Sciatic nerve (tissue), 2 donors: ENCODE data around the gene PRKAR1B. TPM values are rescaled to one million over a fixed set of nuclear protein-coding genes. Genes with fewer than 3 reads are reported as not detected.

Source experiments
- ATAC-seq: fragments of 200-7000 bp; cut with Tn5 transposase; one replicate; pipeline ENCODE4 v1.9.1; 2020; ENCODE audit warnings: mild to moderate bottlenecking, moderate library complexity
- DNase-seq: peaks from one replicate; pipeline ENCODE4 v3.0.0-alpha.2; 2020; ENCODE audit warnings: low spot score
- intact Hi-C: fragments of 100-400 bp; cut with DNase I; formaldehyde crosslinking; loops from one replicate; pipeline ENCODE4 v1.14.2; 2022
- total RNA-seq: library from RNA; stranded (reverse); fragmentation: NEBNext Ultra II Directional; extraction: Animal tissue kit (Norgen Biotek cat#: 25700); gene quantifications from one replicate; pipeline ENCODE4 v1.2.1, GENCODE V29; 2021
- donor health status: DM: no; HTN: no; CAD: no.
- donor health status: DM: no; HTN: no; CAD: no.

PRKAR1B gene
- total RNA-seq, 1 donor from 2014 or later = 11.1 TPM

DNA sequence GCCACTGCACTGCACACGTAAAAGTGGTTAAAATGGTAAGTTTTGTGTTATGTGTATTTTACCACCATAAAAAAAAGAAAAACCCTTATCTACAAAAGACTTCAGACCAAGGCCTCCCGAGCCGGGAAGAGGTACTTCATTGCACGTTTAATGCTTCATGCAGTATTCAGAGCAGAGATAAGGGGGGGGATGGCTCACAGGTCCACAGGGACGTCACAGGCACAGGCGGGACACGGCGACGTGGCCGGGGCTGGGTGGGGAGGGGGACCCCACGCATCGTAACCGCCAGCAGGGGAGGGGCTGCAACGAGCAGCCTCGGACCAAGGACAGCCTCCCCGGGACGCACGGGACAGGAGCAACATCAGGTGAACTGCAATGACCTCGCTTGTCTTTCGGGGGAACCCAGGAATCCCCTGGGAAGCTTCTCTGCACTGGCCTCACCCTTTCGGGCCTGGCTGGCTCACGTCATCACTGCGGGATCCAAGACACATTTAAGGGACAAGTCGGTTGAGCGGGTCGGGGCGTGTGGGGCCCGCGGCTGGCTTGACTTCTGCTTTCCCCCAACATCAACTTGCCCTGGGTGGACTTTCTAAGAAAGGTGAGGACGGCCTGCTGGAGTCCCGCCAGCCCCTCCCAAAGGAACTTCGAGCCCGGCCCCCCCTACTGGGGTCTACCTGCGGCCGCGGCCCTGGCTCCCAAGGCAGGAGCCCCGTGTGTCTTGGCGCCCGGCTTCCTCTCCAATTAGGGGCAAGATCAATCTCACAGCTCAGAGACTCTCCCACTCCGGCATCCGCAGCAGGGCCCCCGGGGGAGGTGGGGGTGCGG, 177.8 kb downstream of the PRKAR1B start:
- ATAC-seq (no peak), DNase-seq (no peak)
- intact Hi-C loops = no loop called here

DNA sequence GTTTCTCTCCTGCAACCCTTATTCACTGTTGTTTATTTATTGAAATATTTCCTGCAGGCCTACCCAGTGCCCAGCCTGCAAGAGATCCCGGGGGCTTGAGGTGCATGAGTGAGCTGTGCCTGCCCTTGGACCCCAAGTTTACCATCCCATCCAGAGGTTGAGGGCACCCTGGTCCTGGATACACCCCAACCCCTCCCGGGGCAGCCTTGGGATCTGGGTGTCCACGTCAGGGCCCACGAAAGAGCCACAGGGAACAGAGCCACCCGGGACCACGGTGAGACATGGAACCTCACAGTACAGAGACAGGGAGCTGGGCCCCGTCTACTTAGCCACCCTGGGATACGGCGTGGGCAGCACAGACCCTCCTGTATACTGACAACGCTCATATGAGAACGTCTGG, 178.7 kb downstream of the PRKAR1B start:
- intact Hi-C loops = no loop called here
- ATAC-seq = no peak
- DNase-seq = no peak

DNA sequence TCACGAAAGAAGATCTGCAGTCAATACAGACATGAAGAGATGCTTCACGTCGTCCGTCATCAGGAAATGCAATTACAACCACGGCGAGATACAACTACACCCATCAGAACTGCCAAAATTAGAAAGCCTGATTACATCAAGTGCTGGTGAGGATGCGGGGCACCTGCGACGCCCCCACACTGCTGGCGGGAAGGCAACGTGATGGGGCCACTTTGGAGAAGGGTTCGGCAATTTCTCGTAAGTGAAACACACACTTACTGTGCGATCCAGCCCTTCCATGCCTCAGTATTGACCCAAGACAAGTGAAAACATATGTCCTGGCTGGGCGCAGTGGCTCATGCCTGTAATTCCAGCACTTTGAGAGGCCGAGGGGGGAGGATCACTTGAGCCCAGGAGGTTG, 181.6 kb downstream of the PRKAR1B start:
- ATAC-seq (no peak), DNase-seq (no peak)
- intact Hi-C loops = no loop called here

DNA sequence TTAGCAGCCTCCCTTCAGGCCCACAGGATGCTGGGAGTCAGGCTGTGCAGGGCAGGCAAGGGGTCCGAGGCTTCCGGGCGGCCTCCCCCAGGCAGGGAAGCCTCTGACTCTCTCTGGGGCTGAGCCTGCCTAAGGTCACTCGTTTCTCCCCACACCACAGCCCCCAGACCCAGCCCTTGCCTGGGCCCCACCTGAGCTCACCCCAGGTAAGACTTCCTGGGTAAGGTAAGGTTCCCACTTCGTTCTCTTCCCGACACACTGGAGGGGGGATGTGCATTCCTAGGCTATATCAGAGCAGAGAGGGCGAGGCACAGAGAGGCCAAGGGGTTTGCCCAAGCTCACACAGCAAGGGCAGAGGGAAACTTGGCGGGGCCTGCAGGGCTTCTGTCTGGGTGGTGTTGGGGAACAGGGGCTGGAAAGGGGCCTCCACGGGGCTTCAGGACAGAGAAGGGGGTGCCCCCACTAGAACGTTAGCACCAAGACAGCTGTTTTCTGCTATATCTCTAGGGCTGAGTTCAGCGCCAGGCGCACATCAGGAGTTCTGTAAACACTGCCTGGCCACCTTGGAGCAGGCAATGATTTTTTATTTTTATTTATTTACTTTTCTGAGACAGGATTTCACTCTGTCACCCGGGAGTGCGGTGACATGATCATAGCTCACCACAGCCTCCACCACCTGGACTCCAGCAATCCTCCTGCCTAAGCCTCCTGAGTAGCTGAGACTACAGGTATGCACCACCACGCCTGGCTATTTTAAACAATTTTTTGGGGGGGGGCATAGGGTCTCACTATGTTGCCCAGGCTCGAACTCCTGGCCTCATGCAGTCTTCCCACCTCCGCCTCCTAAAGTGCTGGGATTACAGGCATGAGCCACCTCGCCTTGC, 182.5 kb downstream of the PRKAR1B start:
- intact Hi-C loops = no loop called here
- ATAC-seq = no peak

DNA sequence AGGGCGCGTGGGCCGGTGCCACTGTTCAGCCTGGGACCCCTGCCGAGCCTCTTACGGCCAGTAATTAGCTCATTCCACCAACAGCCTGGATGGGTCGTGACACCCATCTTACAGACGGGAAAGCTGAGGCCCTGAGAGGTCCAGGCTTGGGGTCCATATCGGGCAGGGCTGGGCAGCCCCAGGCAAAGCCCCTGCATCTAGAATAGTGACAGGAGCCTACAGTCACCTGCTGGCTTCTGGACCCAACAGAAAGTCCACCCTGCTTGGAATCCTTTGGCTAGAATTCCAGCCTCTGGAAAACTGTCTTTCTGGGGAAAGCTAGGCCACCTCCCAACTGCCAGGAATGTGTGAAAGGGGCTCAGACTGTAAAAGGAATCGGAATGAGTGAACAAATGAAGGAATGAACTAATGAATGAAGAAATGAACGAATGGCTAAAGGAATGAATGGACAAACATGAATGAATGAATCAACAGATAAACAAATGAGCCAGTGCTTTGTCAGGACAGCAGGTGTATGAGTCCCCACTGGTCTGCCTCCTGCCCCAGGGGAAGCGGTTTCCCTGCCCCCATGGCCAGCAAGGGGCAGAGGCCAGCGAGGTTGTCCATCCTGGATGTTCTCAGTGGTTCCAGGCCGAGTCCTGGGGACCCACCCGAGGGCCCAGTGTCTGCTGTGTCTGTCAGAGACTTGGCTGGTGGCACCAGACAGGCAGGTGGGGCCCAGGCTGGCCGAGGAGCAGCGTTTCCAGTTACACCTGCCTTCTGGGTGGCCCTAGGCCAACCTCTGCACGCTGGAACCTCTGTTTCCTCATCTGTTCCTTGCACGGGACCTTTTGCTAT, 183.4 kb downstream of the PRKAR1B start:
- intact Hi-C loops = no loop called here
- ATAC-seq (no peak), DNase-seq (no peak)

More for the DNA sequence above, 182.5 kb downstream of the PRKAR1B start:
- DNase-seq = no peak

DNA sequence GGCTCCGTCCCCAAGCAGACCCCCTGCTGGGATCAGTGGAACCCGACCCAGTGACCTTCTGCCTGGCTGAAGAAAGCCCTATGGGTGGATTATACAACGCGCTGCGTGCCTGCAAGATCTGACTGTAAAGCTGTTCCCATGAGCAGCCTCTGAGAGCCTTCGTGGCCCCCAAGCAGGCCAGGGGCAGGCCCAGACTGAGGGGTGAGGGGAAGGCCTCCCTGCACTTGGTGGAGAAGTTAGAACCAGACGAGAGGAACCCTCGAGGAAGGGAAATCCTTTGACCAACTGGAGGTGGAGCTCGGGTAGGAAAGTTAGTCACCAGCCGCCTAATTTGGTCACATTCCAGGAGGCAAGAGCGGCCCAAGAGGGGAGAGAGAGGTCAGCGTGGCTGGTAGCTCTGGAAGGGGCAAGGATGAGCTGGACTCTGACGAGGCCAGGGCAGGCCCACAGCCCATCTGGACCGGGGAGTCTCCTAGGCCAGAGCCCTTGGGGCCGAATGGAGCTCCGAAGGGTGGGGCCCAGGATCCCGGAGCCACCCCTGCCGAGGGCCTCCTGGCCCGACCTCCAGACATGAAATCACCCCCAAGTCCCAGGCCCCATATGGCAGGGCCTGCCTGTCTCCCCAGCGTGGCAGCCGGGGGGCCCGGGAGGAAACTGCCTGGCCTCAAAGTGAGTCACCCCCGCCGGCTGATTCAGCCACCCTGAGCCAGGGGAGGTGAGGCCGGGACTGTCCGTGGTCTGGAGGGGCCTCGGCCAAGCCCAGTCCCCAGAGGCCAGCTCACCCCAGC, 184.2 kb downstream of the PRKAR1B start:
- no peak for DNase-seq
- intact Hi-C loops = no loop called here

DNA sequence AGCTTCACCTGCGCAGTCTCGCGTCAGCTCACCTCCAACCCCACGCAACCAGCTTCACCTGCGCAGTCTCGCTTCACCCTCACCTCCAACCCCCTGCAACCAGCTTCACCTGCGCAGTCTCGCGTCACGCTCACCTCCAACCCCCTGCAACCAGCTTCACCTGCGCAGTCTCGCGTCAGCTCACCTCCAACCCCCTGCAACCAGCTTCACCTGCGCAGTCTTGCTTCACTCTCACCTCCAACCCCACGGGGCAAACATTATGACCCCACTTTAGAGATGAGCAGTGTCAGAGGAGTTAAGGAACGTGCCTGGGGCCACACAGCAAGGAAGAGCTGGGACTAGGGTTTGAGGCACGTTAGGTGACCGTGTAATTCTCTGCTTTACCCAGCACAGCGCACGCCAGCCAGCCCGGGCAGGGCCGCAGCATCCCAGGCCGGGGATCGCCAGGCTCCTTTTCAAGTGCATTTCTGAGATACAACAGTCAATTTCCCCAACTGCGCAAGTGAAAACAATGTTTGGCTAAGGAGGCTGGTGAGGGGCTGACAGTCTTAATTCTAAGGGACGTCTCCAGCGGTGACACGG, 184.9 kb downstream of the PRKAR1B start:
- ATAC-seq = no peak
- no peak for DNase-seq
- intact Hi-C loops = no loop called here

More for the DNA sequence above, 184.2 kb downstream of the PRKAR1B start:
- ATAC-seq = peak; percentile 31

DNA sequence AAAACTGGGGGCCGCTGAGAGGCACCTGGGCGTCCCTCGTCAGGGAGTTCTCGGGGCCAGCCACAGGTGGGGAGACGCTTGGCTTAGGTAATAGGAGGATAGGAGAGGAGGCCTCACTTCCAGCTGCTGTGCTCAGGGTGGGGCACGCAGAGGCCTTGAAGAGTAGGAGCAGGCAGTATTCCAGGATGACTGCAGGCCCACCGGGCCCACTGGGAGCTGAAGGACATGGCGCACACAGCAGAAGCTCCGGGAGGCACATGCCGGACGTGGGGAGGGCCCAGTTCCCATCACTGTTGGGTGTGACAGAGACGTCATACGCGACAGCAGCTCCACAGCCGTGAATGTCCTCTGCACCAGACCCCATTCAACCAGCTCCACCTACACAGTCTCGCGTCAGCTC, 185.4 kb downstream of the PRKAR1B start:
- no peak for DNase-seq
- no peak for ATAC-seq
- intact Hi-C loops = no loop called here

DNA sequence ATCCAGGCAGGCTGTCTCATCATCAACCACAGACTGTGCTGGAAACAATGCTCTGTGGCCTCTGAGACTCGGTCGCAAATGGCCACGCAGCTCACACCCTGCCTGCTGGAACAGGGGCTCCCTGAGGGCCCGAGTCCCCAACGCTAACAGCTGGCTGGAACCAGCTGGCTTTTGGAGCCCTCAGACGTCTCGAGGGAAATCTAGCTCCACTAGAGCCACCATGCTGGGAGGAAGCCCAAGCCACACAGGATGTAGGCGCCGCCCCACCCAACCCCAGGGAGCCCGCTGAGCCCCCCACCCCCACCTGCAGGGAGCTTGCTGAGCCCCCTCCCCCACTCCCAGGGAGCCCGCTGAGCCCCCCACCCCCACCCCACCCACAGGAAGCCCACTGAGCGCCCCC, 186.1 kb downstream of the PRKAR1B start:
- DNase-seq (no peak), ATAC-seq (no peak)
- intact Hi-C loops = no loop called here

DNA sequence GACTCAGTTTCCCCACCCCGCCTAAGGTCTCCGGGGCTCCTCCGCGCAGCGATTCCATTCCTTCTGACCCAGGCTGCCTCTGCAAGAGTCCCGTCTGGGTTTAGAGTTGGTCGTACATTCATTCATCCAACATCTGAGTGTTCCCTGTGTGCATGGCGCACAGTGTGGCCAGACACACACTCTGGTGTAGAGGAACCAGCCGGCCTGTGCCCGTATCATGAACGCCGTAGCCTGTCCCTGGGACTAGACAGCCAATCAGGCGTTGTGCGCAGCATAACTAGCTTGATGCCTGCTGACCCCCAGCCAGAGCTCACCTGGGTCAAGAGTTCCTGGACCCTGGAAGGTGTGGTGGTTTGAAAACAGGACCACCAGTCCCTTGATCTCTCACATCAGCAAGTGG, 186.5 kb downstream of the PRKAR1B start:
- ATAC-seq (no peak), DNase-seq (no peak)
- intact Hi-C loops = no loop called here

DNA sequence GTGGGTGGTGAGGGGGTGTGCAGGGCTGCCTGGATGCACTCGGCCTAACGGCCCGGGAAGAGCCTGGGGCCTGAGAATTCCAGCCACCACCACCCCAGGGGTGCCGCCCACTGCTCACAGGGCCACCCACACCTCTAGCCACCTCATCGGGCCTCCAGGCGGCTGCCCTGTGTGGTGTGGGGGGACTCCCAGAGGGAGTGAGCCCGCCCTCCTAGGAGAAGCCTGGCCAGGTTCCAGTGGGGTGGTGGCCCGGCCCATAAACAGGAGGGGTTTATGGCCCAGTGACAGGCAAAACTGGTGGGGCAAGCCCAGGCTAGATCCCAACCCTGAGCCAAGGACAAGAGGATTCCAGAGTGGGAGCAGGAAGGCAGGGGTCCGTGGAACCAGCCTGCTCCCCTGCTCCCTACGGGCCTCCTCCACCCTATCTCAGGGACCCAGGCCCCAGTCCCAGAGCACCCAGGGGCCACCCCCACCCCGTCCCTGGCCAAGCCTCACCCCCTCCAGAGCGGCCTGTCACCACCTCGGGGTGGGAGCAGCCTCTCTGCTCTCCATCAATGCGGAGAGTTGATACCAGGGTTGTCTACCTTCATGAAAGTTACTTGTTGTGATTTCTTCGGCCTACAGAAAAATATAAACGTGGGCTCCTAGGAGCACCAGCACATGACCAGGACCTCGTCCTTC, 187.2 kb downstream of the PRKAR1B start:
- no peak for DNase-seq

DNA sequence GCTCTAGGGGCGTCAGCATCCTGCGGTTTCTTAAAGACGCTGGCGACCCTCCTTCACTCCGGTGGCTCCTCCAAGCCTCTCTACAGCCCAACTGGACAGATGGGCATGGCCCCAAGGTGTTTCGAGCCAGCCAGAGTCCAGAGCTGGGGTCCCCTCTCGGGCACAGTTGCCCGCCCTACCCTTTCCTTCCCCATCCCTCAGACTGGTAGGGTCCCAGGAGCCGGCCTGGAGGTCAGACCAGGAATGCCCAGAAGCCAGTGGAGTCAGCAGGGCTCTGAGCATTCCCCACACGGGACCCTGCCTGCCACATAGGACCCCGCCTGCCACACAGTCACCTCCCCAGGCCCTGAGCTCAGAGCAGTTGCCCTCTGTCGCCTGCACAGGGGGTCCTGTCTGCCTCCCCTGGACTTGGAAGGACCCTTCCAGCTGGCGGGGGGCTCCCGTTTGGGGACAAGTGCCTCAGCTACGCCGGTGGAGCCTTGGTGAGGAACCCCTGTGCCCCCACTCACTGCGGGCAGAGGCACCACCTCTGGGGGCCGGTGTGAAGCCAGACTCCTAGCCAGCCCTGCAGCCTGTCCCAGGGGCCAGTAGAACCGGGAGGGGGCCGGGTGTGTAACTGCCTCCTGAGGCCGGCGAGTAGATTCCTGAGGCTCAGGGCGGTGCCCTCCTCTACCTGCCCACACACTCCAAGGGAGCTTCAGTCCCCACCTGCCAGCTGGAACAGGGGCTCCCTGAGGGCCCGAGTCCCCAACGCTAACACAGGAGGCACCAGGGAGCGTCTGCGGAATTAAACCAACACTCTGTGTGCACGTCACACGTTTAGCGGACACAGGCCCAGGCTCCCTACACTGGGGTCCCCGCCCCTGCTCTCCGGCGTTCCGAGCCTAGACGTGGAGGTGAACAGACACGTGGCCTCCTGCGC, 188.1 kb downstream of the PRKAR1B start:
- intact Hi-C loops = no loop called here
- ATAC-seq = no peak
- DNase-seq = no peak

More for the DNA sequence above, 187.2 kb downstream of the PRKAR1B start:
- intact Hi-C loops = no loop called here
- ATAC-seq = no peak

DNA sequence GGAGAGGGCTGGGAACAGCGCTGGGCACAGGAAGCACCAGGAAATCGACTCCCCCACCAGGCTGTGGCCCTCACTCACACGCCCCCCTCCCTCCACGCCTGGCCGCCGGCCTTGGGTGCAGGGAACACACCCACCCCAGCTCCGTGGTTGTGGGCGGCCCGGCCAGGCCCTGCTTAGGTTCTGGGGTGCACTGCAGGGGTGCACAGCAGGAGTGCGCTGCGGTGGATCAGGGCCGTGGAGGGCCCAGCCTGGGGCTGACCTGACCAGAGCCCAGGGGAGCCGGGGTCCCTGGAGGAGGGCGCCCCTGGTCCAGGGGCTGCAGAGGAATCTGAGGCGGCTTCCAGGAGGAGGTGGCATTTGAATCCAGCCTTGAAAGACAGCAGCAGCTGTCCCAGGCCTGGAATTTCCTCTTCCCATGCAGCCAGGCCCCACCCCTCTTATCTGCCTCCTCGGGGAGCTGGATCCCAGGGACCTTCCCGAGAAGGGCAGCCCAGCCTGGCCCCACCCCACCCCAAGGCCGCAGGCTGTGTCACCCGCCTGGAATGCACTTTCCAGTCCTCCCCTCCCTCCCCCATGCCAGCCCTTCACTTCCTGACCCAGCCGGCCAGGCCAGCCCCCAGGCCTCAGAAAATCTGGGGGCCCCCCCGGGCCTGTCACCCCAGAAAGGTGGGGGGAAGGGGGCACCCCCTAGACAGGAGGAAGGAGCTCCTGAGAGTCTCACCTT, 189.0 kb downstream of the PRKAR1B start:
- peak; percentile 18 for ATAC-seq
- DNase-seq = no peak
- intact Hi-C loops = no loop called here

DNA sequence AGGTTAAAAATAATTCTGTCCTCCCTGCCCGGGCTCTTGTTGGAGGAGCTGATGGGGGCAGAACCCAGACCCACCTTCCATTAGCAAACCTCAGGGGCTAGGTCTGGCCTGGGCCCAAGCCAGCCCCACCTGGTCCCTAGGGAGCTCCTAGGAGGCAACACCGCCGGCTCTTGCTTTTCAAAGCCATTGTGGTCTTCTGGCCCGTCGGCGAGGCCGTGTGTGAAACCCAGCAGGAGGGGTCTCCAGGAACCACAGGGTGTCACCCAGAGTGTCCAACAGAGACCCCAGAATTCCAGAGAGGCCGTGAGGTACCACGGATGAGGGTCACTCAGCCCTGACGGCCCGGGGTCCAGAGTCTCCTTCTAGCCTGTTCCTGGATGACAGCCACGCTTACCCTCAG, 190.8 kb downstream of the PRKAR1B start:
- DNase-seq = no peak
- intact Hi-C loops = no loop called here
- no peak for ATAC-seq

DNA sequence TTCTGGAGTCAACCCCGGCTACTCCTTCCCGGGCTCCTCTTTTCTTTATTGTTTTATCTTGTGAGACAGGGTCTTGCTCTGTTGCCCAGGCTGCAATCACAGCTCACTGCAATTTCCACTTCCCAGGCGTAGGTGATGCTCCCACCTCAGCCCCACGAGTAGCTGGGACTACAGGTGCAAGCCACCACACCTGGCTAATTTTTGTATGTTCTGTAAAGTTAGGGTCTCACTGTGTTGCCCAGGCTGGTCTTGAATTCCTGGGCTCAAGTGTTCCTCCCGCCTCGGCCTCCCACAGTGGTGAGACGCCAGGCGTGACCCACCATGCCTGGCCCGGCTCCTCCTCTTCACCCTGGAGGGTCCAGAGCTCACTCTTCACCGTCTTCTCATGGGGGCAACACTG, 192.1 kb downstream of the PRKAR1B start:
- no peak for DNase-seq
- no peak for ATAC-seq
- intact Hi-C loops = no loop called here

DNA sequence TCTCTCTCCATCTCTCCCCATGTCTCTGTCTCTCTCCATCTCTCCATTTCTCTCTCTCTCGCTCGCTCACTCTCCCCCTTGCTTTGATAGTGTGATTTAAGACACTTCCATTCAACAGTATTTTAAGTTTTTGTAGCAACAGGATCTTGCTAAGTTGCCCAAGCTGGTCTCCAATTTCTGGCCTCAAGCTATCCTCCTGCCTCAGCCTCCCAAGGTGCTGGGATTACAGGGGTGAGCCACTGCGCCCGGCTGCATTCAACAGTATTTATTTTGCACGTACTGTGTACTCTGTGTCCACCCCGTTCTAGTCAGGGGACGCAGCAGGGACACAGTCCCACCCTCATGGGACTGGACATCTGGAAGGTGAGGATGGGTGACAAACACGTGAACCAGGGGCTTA, 193.0 kb downstream of the PRKAR1B start:
- intact Hi-C loops = no loop called here
- no peak for ATAC-seq
- DNase-seq = no peak
